ENCODE results near the gene CUBN. TPM values are rescaled to one million over a fixed set of nuclear protein-coding genes. Genes with fewer than 3 reads are reported as not detected.

CUBN gene
- total and polyA plus RNA-seq, 9 of the 15 experiments (the other 6 are each of a cell fraction or from before 2014, with no cell fraction given), result 0.04 to 0.33 (median 0.09) TPM

DNA sequence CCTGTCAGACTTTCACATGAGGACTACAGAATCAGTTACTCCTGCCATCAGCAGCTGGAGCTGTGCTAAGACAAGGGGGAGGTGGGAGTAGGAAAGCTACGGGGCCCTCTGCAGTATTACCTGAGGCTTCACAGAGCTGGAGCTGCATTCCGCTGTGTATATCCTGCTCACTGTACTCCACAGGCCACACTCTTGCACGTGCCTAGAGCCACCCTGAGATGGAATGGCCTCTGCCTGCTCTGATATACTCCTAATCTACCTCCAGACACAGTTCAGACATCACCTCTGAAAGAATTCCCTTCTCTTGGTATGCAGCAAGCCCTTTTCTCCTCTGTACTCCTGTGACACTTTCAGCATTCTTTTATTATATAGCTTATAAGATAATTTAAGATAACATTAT, 37.1 kb upstream of the CUBN start:
- no peak overlapping the region for H3K27ac ChIP-seq (ENCODE audit: extremely low read depth, low read depth, low read length)
- H3K9ac ChIP-seq (ENCODE audit: insufficient read depth in 1 of 2, low read depth in 2 of 2, low read length in 2 of 2), result peak overlapping the region in 1 of 2 experiments; percentile 10; a peak in 1 of 4 replicates
- no peaks in the 10 kb centered on the region for H3K9me3 ChIP-seq (replicated peaks; ENCODE audit: control insufficient read depth, insufficient read depth, low read depth, low read length)
- ChIA-PET CTCF (ENCODE audit: low intra/inter-chr PET ratio) (no interaction called here), POLR2A (interaction anchor here (1.1 kb wide), 1 partner anchor 12 kb away, joined by 4 read pairs; no protein-coding TSS in a partner anchor)
- WGBS (ENCODE audit: insufficient coverage, low coverage, missing lambda C conversion rate), result 21% methylated on average over 3 of the region's 3 CpGs
- no peak overlapping the region for H3K4me3 ChIP-seq
- H3K4me2 ChIP-seq (ENCODE audit: insufficient read depth, low read length), result no peak overlapping the region; the same call in 1 of the 2 replicates
- TF ChIP-seq ZBTB17 (CRISPR knock-in tag; IDR thresholded peaks at IDR 0.05), result no peak
- peak; percentile 64 for TF ChIP-seq CBFA2T3 (IDR thresholded peaks at IDR 0.05)
- TF ChIP-seq TAL1 (IDR thresholded peaks at IDR 0.05), result peak; percentile 16; the same call in 1 of the 2 replicates
- no peak for TF ChIP-seq TEAD1 (CRISPR knock-in tag; IDR thresholded peaks at IDR 0.05)
- TF ChIP-seq RCOR1 (IDR thresholded peaks at IDR 0.05; ENCODE audit: borderline replicate concordance in 1 of 2, low read depth in 2 of 2, low read length in 2 of 2), result peak in 1 of 2 experiments; percentile 17; a peak in 1 of 4 replicates
- no peak for TF ChIP-seq MYBL2 (IDR thresholded peaks at IDR 0.05; ENCODE audit: low read depth)
- no peak for TF ChIP-seq MYBL2 (CRISPR knock-in tag; IDR thresholded peaks at IDR 0.05; ENCODE audit: borderline replicate concordance)
- TF ChIP-seq BHLHE40 (IDR thresholded peaks at IDR 0.05; ENCODE audit: low read length), result peak; percentile 92
- TF ChIP-seq L3MBTL2 (IDR thresholded peaks at IDR 0.05), result peak; percentile 35; the same call in 1 of the 2 replicates
- no peak for TF ChIP-seq GATAD2B (IDR thresholded peaks at IDR 0.05; ENCODE audit: borderline replicate concordance)
- TF ChIP-seq SNIP1 (IDR thresholded peaks at IDR 0.05; ENCODE audit: low read depth), result no peak
- TF ChIP-seq, protein P1, sequence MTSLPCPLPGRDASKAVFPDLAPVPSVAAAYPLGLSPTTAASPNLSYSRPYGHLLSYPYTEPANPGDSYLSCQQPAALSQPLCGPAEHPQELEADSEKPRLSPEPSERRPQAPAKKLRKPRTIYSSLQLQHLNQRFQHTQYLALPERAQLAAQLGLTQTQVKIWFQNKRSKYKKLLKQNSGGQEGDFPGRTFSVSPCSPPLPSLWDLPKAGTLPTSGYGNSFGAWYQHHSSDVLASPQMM (CRISPR knock-in tag; IDR thresholded peaks at IDR 0.05), result no peak
- TF ChIP-seq TCFL5 (CRISPR knock-in tag; conservative IDR thresholded peaks at IDR 0.05), result no peak
- 0 out of 2 replicates have a peak, but pooled peaks have one; percentile 8 for TF ChIP-seq ARID1B (IDR thresholded peaks at IDR 0.05)
- TF ChIP-seq RAD21 (CRISPR knock-in tag; conservative IDR thresholded peaks at IDR 0.05 in 1 of 2, IDR thresholded peaks at IDR 0.05 in 1 of 2), result 0 out of 4 replicates have a peak, but pooled peaks of 1 of the 2 experiments have one; percentile 15
- no peaks in the 10 kb centered on the region for H4K20me1 ChIP-seq (replicated peaks; ENCODE audit: control insufficient read depth, insufficient read depth, low read length)
- H3K4me1 ChIP-seq (replicated peaks in 1 of 2; ENCODE audit: control insufficient read depth in 2 of 2, insufficient read depth in 2 of 2, low read length in 2 of 2), result peaks cover 0 to 12% of the 10 kb centered on the region in 2 experiments; a peak in 3 of 5 replicates
- no peaks in the 10 kb centered on the region for H3K36me3 ChIP-seq (ENCODE audit: control insufficient read depth, insufficient read depth, low read length)
- BruUV-seq (replicated peaks), result no TSS peak
- H3K27me3 ChIP-seq (ENCODE audit: control insufficient read depth in 2 of 2, insufficient read depth in 2 of 2, low read length in 2 of 2), result no peaks in the 10 kb centered on the region
- FAIRE-seq (no peak), DNase-seq (ENCODE audit: extremely low read depth in 1 of 4, low spot score in 3 of 4) (peak in 2 of 4 experiments; percentile 8 to 44), ATAC-seq (peak; percentile 74)
- in situ Hi-C loops (cut with MboI), result no loop called here
- no peaks in the 10 kb centered on the region for H3K9me1 ChIP-seq (ENCODE audit: control insufficient read depth, insufficient read depth, low read length)
- intact Hi-C loops (cut with micrococcal nuclease), result no loop called here
- no peaks in the 10 kb centered on the region for H3K79me2 ChIP-seq (ENCODE audit: control insufficient read depth, insufficient read depth, low read length)
- H2AFZ ChIP-seq (ENCODE audit: low read depth, low read length), result peak overlapping the region; percentile 34; the same call in 1 of the 2 replicates

Measured in K562 (cell line).